ENCODE data around the gene PRKACG.
A peak's percentile ranks its signal among the peaks of the same experiment; 100 is the strongest.

The PRKACG gene

DNA sequence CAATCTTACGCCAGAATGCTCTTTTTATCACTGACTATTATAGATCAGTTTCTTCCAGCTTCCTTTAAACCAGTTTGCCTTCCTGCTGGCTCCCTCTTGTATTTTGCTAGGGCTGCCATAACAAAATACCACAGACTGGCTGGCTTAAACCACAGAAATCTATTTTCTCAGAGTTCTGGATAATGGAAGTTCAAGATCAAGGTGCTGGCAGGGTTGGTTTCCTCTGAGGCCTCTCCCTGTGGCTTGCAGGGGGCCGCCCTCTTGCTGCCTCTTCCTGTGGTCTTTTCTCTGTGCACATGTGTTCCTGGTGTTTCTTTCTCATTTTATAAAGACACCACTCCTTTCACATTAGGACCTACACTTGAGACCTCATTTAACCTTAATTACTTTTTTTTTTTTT lies 14.8 kb upstream of the PRKACG start:
- TF ChIP-seq CTCF (IDR thresholded peaks at IDR 0.05; ENCODE audit: insufficient read depth, low read depth, low read length, missing control alignments): no peak
- DNase-seq (ENCODE audit: low read depth): no peak
- no peak overlapping the region for H3K4me3 ChIP-seq (ENCODE audit: low read depth, low read length)

DNA sequence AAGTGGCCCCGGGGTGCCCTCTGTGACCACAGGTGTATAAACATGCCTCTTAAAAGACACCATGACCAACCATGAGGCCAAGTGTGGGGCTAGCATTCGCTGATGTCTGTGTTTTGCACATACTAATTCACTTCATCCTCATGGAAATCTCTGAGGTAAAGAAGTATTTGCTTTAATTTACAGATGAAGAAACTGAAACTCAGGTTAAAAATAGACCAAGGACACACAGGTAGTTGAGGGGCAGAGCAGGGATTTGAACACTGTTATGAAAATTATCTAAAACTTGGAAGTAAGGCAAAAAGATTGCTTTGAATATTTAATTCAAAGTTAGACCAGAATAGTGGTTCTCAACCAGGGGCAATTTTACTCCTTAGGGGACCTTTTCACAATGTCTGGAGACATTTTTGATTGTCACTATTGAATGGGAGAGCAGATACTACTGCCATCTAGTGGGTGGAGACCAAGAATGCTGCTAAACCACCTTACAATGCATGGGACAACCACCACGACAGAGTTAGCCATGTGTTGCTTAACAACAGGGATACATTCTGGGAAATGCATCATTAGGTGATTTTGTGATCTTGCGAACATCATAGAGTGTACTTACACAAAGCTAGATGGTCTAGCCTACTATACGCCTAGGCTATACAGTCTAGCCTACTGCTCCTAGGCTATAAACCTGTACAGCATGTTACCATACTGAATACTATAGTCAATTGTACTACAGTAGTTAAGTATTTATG lies 13.6 kb upstream of the PRKACG start:
- H3K4me3 ChIP-seq (ENCODE audit: low read depth, low read length): no peak overlapping the region
- DNase-seq (ENCODE audit: low read depth): peak; percentile 78
- TF ChIP-seq CTCF (IDR thresholded peaks at IDR 0.05; ENCODE audit: insufficient read depth, low read depth, low read length, missing control alignments): peak; percentile 87

DNA sequence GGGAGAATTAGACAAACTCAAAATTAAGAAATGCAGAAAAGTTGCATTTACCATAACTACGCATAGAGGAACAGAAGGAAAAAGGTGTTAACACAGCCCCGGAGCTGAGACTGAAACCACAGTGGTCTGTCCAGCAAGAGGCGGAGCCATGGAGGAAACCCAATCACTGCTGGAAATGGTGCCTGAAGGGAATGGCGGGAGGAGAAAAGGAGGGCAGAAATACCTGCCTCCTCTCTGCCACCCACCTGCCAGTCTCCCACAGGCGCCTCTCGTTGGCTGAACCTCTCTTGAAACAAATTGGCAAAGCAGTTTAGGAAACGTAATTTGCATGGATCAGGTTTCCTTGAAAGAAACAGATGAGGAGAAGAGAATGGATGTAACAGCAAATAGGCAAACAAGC lies 9.7 kb upstream of the PRKACG start:
- DNase-seq (ENCODE audit: low read depth): no peak
- H3K4me3 ChIP-seq (ENCODE audit: low read depth, low read length): no peak overlapping the region
- TF ChIP-seq CTCF (IDR thresholded peaks at IDR 0.05; ENCODE audit: insufficient read depth, low read depth, low read length, missing control alignments): no peak

DNA sequence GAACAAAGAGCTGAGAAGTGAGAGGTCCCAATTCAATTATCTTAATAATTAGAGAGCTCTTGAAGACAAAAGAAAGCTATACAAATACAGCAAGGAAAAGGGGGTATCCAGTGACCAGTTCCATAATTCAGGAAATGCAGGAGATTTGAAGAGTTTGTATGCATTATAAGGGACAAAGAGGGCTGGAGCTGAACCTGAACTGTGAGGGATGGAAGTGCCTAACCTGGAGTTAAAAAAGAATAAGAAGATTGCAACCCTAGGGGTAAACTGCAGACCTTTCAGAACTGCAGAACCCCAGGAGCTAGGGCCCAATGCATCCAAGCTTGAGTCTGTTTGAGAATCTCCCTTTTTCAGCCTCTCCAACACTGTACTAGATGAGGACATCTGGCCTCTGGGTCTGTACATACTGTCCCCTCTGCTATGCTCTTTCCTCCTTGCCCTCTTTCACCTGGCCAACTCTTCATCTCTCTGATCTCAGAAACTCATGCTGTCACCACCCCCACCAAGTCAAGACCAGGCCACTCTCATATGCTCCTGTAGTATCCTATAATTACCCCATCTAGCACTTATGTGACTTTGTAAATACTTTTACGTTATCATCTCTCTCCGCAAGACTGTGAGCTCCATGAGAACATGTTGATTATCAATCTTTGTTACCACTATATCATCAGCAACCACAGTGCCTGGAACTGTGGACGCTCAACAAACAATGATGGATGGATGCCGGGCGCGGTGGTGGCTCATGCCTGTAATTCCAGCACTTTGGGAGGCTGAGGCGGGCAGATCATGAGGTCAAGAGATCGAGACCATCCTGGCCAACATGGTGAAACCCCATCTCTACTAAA lies 6.6 kb upstream of the PRKACG start:
- DNase-seq (ENCODE audit: low read depth): no peak
- H3K4me3 ChIP-seq (ENCODE audit: low read depth, low read length): no peak overlapping the region
- TF ChIP-seq CTCF (IDR thresholded peaks at IDR 0.05; ENCODE audit: insufficient read depth, low read depth, low read length, missing control alignments): no peak

DNA sequence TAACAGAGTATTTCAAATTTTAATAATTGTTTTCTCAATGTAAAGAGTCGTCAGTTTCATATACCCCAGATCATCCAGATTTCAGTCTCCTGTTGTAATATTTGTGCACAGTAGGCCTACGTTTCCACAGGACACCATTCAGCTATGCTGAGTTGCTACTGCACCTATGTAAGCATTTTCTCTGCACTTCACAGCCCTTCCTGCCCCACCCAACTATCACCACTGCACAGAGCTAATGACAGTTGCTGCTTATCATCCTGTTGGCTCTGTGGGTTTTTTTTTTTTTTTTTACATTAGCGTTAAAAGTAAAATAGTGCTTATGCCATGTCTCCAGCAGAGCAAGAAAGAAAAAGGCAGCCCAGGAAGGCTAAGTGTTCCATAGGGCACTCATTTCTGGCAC lies 5.9 kb upstream of the PRKACG start:
- no peak for TF ChIP-seq CTCF (IDR thresholded peaks at IDR 0.05; ENCODE audit: insufficient read depth, low read depth, low read length, missing control alignments)
- DNase-seq (ENCODE audit: low read depth): peak; percentile 28
- no peak overlapping the region for H3K4me3 ChIP-seq (ENCODE audit: low read depth, low read length)

DNA sequence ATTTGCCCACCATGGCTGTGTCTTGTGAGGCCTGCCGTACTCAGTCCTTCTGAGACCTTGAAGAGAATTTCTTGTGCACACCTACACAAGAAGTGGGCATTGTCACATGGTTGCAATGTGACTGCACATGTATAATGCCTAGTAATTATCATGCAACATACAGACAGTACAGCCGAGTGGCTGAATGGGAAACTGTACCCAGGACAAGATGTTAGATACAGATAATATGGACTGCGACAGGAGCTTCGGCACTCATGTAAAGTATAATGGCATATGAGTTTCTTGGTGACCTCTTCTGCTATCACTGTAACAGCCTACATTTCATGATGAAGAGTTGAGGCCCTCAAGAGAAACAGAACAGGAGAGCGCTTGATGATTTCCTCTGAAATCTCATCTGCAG lies 4.8 kb upstream of the PRKACG start:
- peak; percentile 4 for TF ChIP-seq CTCF (IDR thresholded peaks at IDR 0.05; ENCODE audit: insufficient read depth, low read depth, low read length, missing control alignments)
- DNase-seq (ENCODE audit: low read depth): no peak
- no peak overlapping the region for H3K4me3 ChIP-seq (ENCODE audit: low read depth, low read length)
